ENCODE data around the gene DSTYK. TPM values are rescaled to one million over a fixed set of nuclear protein-coding genes. Genes with fewer than 3 reads are reported as not detected.

DSTYK gene
- total RNA-seq, 2 experiments from 2014 or later = 8.8 to 9.2 TPM

- Mint-ChIP-seq H3K9me3 (no peaks in the 10 kb centered on the region), H3K27ac (no peak overlapping the region), H3K27me3 (no peaks in the 10 kb centered on the region), H3K36me3 (ENCODE audit: low read depth) (no peaks in the 10 kb centered on the region), H3K4me1 (peaks cover 37% of the 10 kb centered on the region), H3K4me3 (no peak overlapping the region)
- ChIA-PET POLR2A (interaction anchor here (2.5 kb wide), 1 partner anchor 23 kb away, joined by 7 read pairs; the partner anchor contains the start of gene TMCC2), CTCF (no interaction called here)
- no peak for DNase-seq
Observed at GRCh38 chr1:205204552-205204951, 7.0 kb downstream of the DSTYK start.

- H3K27ac Mint-ChIP-seq = peak overlapping the region; percentile 45
- peak overlapping the region; percentile 4 for H3K4me3 Mint-ChIP-seq
- H3K27me3 Mint-ChIP-seq = no peaks in the 10 kb centered on the region
- H3K36me3 Mint-ChIP-seq (ENCODE audit: low read depth) = peaks cover 15% of the 10 kb centered on the region
- no peak for DNase-seq
- H3K9me3 Mint-ChIP-seq = no peaks in the 10 kb centered on the region
- POLR2A ChIA-PET = interaction anchor here (0.8 to 3.4 kb wide), 6 partner anchors 11 to 29 kb away, joined by 3 to 16 read pairs (median 7); partner anchors contain the start of genes DSTYK and TMCC2
- CTCF ChIA-PET = interaction anchor here (0.9 to 2.7 kb wide), 11 partner anchors 12 to 393 kb away, joined by 3 to 16 read pairs (median 5); no protein-coding TSS in a partner anchor
- peaks cover 43% of the 10 kb centered on the region for H3K4me1 Mint-ChIP-seq
Observed at GRCh38 chr1:205199931-205200299, 11.6 kb downstream of the DSTYK start.

- peaks cover 16% of the 10 kb centered on the region for H3K36me3 Mint-ChIP-seq (ENCODE audit: low read depth)
- POLR2A ChIA-PET = interaction anchor here (0.8 to 3.4 kb wide), 6 partner anchors 12 to 29 kb away, joined by 3 to 16 read pairs (median 7); partner anchors contain the start of genes DSTYK and TMCC2
- H3K9me3 Mint-ChIP-seq = no peaks in the 10 kb centered on the region
- peak overlapping the region; percentile 6 for H3K4me3 Mint-ChIP-seq
- CTCF ChIA-PET = interaction anchor here (0.5 to 2.7 kb wide), 15 partner anchors 11 to 475 kb away, joined by 3 to 16 read pairs (median 4); no protein-coding TSS in a partner anchor
- peak; percentile 24 for DNase-seq
- H3K4me1 Mint-ChIP-seq = peaks cover 38% of the 10 kb centered on the region
- H3K27me3 Mint-ChIP-seq = no peaks in the 10 kb centered on the region
- H3K27ac Mint-ChIP-seq = peak overlapping the region; percentile 9
Observed at GRCh38 chr1:205199090-205199930, 12.2 kb downstream of the DSTYK start.

GRCh38 chr1:205192287-205192686 lies 19.2 kb downstream of the DSTYK start:
- Mint-ChIP-seq H3K27me3 (no peaks in the 10 kb centered on the region), H3K9me3 (peaks cover 8% of the 10 kb centered on the region), H3K36me3 (ENCODE audit: low read depth) (peaks cover 32% of the 10 kb centered on the region), H3K27ac (no peak overlapping the region), H3K4me1 (peaks cover 32% of the 10 kb centered on the region), H3K4me3 (no peak overlapping the region)
- ChIA-PET CTCF (no interaction called here), POLR2A (no interaction called here)
- no peak for DNase-seq

GRCh38 chr1:205191622-205192021 lies 19.9 kb downstream of the DSTYK start:
- peaks cover 36% of the 10 kb centered on the region for H3K4me1 Mint-ChIP-seq
- peaks cover 33% of the 10 kb centered on the region for H3K36me3 Mint-ChIP-seq (ENCODE audit: low read depth)
- CTCF ChIA-PET = no interaction called here
- no peak overlapping the region for H3K27ac Mint-ChIP-seq
- H3K9me3 Mint-ChIP-seq = peaks cover 8% of the 10 kb centered on the region
- POLR2A ChIA-PET = interaction anchor here (1.5 kb wide), 1 partner anchor 19 kb away, joined by 3 read pairs; no protein-coding TSS in a partner anchor
- no peaks in the 10 kb centered on the region for H3K27me3 Mint-ChIP-seq
- no peak for DNase-seq
- H3K4me3 Mint-ChIP-seq = no peak overlapping the region

GRCh38 chr1:205190845-205191577 lies 20.5 kb downstream of the DSTYK start:
- CTCF ChIA-PET = no interaction called here
- Mint-ChIP-seq H3K4me1 (peaks cover 42% of the 10 kb centered on the region), H3K36me3 (ENCODE audit: low read depth) (peaks cover 31% of the 10 kb centered on the region), H3K27ac (no peak overlapping the region), H3K9me3 (peaks cover 8% of the 10 kb centered on the region), H3K4me3 (no peak overlapping the region), H3K27me3 (no peaks in the 10 kb centered on the region)
- no peak for DNase-seq
- POLR2A ChIA-PET = interaction anchor here (1.5 kb wide), 1 partner anchor 20 kb away, joined by 3 read pairs; no protein-coding TSS in a partner anchor

GRCh38 chr1:205189131-205189530 lies 22.4 kb downstream of the DSTYK start:
- Mint-ChIP-seq H3K4me3 (no peak overlapping the region), H3K27ac (no peak overlapping the region), H3K36me3 (ENCODE audit: low read depth) (peaks cover 31% of the 10 kb centered on the region), H3K27me3 (no peaks in the 10 kb centered on the region), H3K9me3 (peaks cover 6% of the 10 kb centered on the region), H3K4me1 (peaks cover 56% of the 10 kb centered on the region)
- no peak for DNase-seq
- ChIA-PET POLR2A (interaction anchor here (0.7 kb wide), 1 partner anchor 442 kb away, joined by 3 read pairs; no protein-coding TSS in a partner anchor), CTCF (interaction anchor here (0.8 to 2.9 kb wide), 3 partner anchors 10 to 48 kb away, joined by 3 to 13 read pairs (median 4); no protein-coding TSS in a partner anchor)

- POLR2A ChIA-PET = no interaction called here
- CTCF ChIA-PET = interaction anchor here (0.8 to 2.9 kb wide), 3 partner anchors 11 to 47 kb away, joined by 3 to 13 read pairs (median 4); no protein-coding TSS in a partner anchor
- peaks cover 4% of the 10 kb centered on the region for H3K9me3 Mint-ChIP-seq
- DNase-seq = no peak
- H3K4me3 Mint-ChIP-seq = no peak overlapping the region
- peaks cover 29% of the 10 kb centered on the region for H3K36me3 Mint-ChIP-seq (ENCODE audit: low read depth)
- H3K4me1 Mint-ChIP-seq = peaks cover 61% of the 10 kb centered on the region
- no peak overlapping the region for H3K27ac Mint-ChIP-seq
- no peaks in the 10 kb centered on the region for H3K27me3 Mint-ChIP-seq
Observed at GRCh38 chr1:205188596-205188995, 22.9 kb downstream of the DSTYK start.

- no peak for DNase-seq
- Mint-ChIP-seq H3K36me3 (ENCODE audit: low read depth) (peaks cover 31% of the 10 kb centered on the region), H3K9me3 (peaks cover under 1% of the 10 kb centered on the region), H3K4me1 (peaks cover 64% of the 10 kb centered on the region), H3K4me3 (no peak overlapping the region), H3K27me3 (no peaks in the 10 kb centered on the region), H3K27ac (no peak overlapping the region)
- CTCF ChIA-PET = interaction anchor here (1.4 to 2.9 kb wide), 2 partner anchors 11 to 47 kb away, joined by 4 to 13 read pairs; no protein-coding TSS in a partner anchor
- POLR2A ChIA-PET = interaction anchor here (0.8 kb wide), 1 partner anchor 12 kb away, joined by 3 read pairs; no protein-coding TSS in a partner anchor
Observed at GRCh38 chr1:205188098-205188497, 23.4 kb downstream of the DSTYK start.

GRCh38 chr1:205187420-205187819 lies 24.1 kb downstream of the DSTYK start:
- ChIA-PET POLR2A (interaction anchor here (0.8 kb wide), 1 partner anchor 12 kb away, joined by 3 read pairs; no protein-coding TSS in a partner anchor), CTCF (interaction anchor here (2.9 kb wide), 1 partner anchor 12 kb away, joined by 13 read pairs; no protein-coding TSS in a partner anchor)
- Mint-ChIP-seq H3K4me3 (no peak overlapping the region), H3K4me1 (peaks cover 67% of the 10 kb centered on the region), H3K36me3 (ENCODE audit: low read depth) (peaks cover 37% of the 10 kb centered on the region), H3K9me3 (no peaks in the 10 kb centered on the region), H3K27me3 (no peaks in the 10 kb centered on the region), H3K27ac (no peak overlapping the region)
- DNase-seq = no peak

- Mint-ChIP-seq H3K4me3 (no peak overlapping the region), H3K36me3 (ENCODE audit: low read depth) (peaks cover 37% of the 10 kb centered on the region), H3K4me1 (peaks cover 63% of the 10 kb centered on the region), H3K9me3 (no peaks in the 10 kb centered on the region), H3K27me3 (no peaks in the 10 kb centered on the region), H3K27ac (peak overlapping the region; percentile 71)
- DNase-seq = no peak
- POLR2A ChIA-PET = interaction anchor here (1.4 kb wide), 1 partner anchor 13 kb away, joined by 9 read pairs; no protein-coding TSS in a partner anchor
- CTCF ChIA-PET = interaction anchor here (1.0 to 1.2 kb wide), 2 partner anchors 12 to 15 kb away, joined by 3 to 4 read pairs; no protein-coding TSS in a partner anchor
Observed at GRCh38 chr1:205186191-205186590, 25.3 kb downstream of the DSTYK start.

- no peaks in the 10 kb centered on the region for H3K27me3 Mint-ChIP-seq
- peaks cover 39% of the 10 kb centered on the region for H3K36me3 Mint-ChIP-seq (ENCODE audit: low read depth)
- POLR2A ChIA-PET = interaction anchor here (0.8 to 1.4 kb wide), 2 partner anchors 16 to 102 kb away, joined by 3 to 5 read pairs; no protein-coding TSS in a partner anchor
- peak overlapping the region; percentile 9 for H3K27ac Mint-ChIP-seq
- no peaks in the 10 kb centered on the region for H3K9me3 Mint-ChIP-seq
- H3K4me1 Mint-ChIP-seq = peaks cover 57% of the 10 kb centered on the region
- DNase-seq = no peak
- no peak overlapping the region for H3K4me3 Mint-ChIP-seq
- CTCF ChIA-PET = interaction anchor here (1.0 kb wide), 1 partner anchor 16 kb away, joined by 3 read pairs; no protein-coding TSS in a partner anchor
Observed at GRCh38 chr1:205183676-205184335, 27.7 kb downstream of the DSTYK start.
